Measurements from ENCODE around the gene SYCP2.

Gene SYCP2

DNA sequence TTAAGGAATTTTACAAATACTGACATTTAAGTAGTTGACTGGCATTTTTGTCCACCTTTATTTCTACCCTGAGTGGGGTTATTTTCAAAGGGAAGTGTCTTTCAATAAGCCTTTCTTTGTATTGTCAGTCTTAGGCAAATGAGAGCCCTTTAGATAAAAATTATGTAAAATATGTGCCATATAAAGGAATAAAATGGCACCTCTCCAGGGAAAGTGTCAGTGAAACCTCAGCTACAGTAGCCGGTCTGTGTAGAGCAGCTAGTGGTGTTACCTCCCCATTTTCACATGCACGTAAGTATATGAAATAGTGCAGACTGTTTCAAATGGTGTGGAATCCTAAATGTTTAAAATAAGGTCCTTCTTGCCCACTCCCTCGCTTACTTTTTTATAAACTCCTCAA, 11.7 kb upstream of the SYCP2 start:
- no peak overlapping the region for H3K27ac ChIP-seq
- POLR2A ChIA-PET (ENCODE audit: low non-redundant PET), result no interaction called here
- CTCF ChIA-PET, result interaction anchor here (1.2 to 4.1 kb wide), 3 partner anchors 9 to 11 kb away, joined by 6 to 16 read pairs (median 7); partner anchors contain the start of gene SYCP2
- no peak for DNase-seq (ENCODE audit: low spot score)
- TF ChIP-seq, protein P1, sequence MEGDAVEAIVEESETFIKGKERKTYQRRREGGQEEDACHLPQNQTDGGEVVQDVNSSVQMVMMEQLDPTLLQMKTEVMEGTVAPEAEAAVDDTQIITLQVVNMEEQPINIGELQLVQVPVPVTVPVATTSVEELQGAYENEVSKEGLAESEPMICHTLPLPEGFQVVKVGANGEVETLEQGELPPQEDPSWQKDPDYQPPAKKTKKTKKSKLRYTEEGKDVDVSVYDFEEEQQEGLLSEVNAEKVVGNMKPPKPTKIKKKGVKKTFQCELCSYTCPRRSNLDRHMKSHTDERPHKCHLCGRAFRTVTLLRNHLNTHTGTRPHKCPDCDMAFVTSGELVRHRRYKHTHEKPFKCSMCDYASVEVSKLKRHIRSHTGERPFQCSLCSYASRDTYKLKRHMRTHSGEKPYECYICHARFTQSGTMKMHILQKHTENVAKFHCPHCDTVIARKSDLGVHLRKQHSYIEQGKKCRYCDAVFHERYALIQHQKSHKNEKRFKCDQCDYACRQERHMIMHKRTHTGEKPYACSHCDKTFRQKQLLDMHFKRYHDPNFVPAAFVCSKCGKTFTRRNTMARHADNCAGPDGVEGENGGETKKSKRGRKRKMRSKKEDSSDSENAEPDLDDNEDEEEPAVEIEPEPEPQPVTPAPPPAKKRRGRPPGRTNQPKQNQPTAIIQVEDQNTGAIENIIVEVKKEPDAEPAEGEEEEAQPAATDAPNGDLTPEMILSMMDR (conservative IDR thresholded peaks at IDR 0.05; ENCODE audit: low read depth), result no peak

GRCh38 chr20:59944726-59945125, 11.3 kb upstream of the SYCP2 start:
- ChIA-PET CTCF (interaction anchor here (1.2 to 1.5 kb wide), 2 partner anchors 9 to 11 kb away, joined by 6 to 7 read pairs; partner anchors contain the start of gene SYCP2), POLR2A (ENCODE audit: low non-redundant PET) (interaction anchor here (0.9 kb wide), 1 partner anchor 18 kb away, joined by 3 read pairs; no protein-coding TSS in a partner anchor)
- TF ChIP-seq, protein P1 (conservative IDR thresholded peaks at IDR 0.05; ENCODE audit: low read depth), result no peak
- H3K27ac ChIP-seq, result no peak overlapping the region
- DNase-seq (ENCODE audit: low spot score), result no peak

DNA sequence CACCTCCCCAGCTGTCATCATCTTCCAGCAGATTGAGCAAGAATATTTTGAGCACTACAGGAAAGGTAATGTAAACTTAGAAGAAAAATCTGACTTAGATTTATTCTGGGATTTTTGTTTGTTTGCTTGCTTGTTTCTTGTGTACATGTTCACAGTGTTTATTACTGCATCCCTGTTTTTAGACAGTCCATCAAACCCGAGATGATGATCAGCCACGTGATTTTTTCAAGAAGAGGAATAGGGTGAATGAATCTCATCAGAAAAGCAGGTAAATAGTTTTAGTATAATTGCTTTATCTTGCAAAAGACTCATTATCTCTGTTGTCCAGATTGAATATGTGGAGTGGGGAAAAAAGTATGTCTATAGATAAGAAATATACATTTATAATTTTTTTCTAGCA, 8.8 kb upstream of the SYCP2 start:
- ChIA-PET POLR2A (ENCODE audit: low non-redundant PET) (no interaction called here), CTCF (no interaction called here)
- no peak overlapping the region for H3K27ac ChIP-seq
- no peak for DNase-seq (ENCODE audit: low spot score)
- TF ChIP-seq, protein P1 (conservative IDR thresholded peaks at IDR 0.05; ENCODE audit: low read depth), result no peak

DNA sequence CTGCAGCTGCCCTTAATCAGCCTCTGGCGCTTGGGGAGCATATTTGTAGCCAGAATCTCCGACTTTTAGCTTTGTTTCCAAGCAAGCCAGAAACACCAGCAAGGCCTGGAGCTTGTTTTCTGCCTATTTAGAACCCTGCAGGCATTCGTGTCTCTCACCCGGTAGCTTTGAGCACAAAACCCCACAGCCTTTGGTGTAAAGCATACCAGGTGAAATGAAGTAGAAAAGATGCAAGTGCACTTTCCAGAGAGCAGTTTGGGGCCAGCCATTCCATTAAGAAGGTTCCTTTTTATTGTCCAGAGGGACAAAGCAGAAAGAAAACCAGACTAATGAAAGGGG, 7.5 kb upstream of the SYCP2 start:
- TF ChIP-seq, protein P1 (conservative IDR thresholded peaks at IDR 0.05; ENCODE audit: low read depth), result no peak
- peak overlapping the region; percentile 97 for H3K27ac ChIP-seq
- ChIA-PET POLR2A (ENCODE audit: low non-redundant PET) (interaction anchor here (0.5 to 1.5 kb wide), 3 partner anchors 9 to 263 kb away, joined by 3 read pairs; no protein-coding TSS in a partner anchor), CTCF (interaction anchor here (0.5 to 1.4 kb wide), 4 partner anchors 16 to 369 kb away, joined by 3 to 5 read pairs (median 3); no protein-coding TSS in a partner anchor)
- DNase-seq (ENCODE audit: low spot score), result no peak

DNA sequence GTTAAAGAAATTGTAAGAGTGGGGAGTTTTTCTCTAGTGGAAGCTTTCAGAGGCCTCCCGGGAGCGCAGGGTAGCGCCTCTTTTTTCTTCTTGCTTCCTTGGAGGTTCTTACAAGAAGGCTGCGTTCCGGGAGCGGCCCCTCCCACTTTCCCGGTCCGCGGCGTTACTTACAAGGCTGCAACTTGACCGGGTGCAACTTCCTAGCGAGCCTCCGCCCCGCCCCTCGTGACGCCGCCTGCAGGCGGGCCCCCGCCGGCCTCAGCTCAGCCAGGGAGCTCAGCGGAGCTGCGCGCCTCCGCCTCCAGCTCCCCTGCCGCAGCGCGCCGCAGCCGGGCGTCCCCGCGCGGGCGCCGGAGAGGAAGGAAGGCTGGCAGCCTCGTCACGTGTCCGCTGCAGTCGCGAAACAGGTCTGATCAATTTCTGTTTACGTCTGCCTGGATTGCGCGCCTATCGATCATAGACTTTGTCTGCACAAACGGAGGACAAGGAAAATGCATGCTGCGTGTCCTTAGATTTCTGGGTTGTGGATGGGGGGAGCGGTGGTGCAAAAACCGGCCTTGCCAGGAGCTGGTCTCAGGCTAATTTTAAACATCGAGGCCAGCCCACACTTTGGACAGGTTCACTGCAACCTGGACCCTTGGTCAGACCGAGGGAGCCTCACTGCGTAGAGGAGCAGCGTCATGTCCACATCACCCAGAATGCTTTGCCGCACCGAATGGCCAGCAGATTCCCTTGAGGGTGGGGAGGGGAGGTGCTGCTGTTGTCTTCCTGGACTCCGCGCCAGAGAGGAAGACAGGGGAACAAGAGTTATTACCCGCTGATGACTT, 6.9 kb upstream of the SYCP2 start, which contains the start of the genes FAM217B and PPP1R3D:
TSS of gene FAM217B (plus strand) at position 261 of the 827 bp plus-strand sequence. CDS start 3,555 bp downstream, outside the sequence.
TSS of gene PPP1R3D (minus strand) at position 177 of the 827 bp plus-strand sequence. CDS start 374 bp downstream, outside the sequence.
- TF ChIP-seq, protein P1 (conservative IDR thresholded peaks at IDR 0.05; ENCODE audit: low read depth), result 0 out of 2 replicates have a peak, but pooled peaks have one; percentile 11
- CTCF ChIA-PET, result interaction anchor here (0.5 to 1.4 kb wide), 8 partner anchors 8 to 877 kb away, joined by 3 to 6 read pairs (median 4); no protein-coding TSS in a partner anchor
- DNase-seq (ENCODE audit: low spot score), result peak; percentile 99
- POLR2A ChIA-PET (ENCODE audit: low non-redundant PET), result interaction anchor here (0.5 to 1.5 kb wide), 3 partner anchors 8 to 45 kb away, joined by 3 to 5 read pairs (median 3); no protein-coding TSS in a partner anchor
- peak within 1 kb of the TSS; percentile 97 for H3K27ac ChIP-seq

GRCh38 chr20:59939879-59940128, 6.4 kb upstream of the SYCP2 start:
- CTCF ChIA-PET, result interaction anchor here (0.6 to 1.4 kb wide), 4 partner anchors 9 to 877 kb away, joined by 4 to 6 read pairs (median 5); no protein-coding TSS in a partner anchor
- POLR2A ChIA-PET (ENCODE audit: low non-redundant PET), result interaction anchor here (0.5 to 1.5 kb wide), 2 partner anchors 8 to 38 kb away, joined by 3 to 5 read pairs; no protein-coding TSS in a partner anchor
- H3K27ac ChIP-seq, result peak overlapping the region; percentile 97
- TF ChIP-seq, protein P1 (conservative IDR thresholded peaks at IDR 0.05; ENCODE audit: low read depth), result no peak
- DNase-seq (ENCODE audit: low spot score), result no peak

Data from RWPE1 (cell line).